ENCODE measurements around the gene PPM1N.
A peak's percentile ranks its signal among the peaks of the same experiment; 100 is the strongest.

PPM1N gene

GRCh38 chr19:45514376-45515051 is 16.3 kb downstream of the PPM1N start:
- CTCF ChIA-PET, result interaction anchor here (1.2 to 2.6 kb wide), 3 partner anchors 29 to 127 kb away, joined by 5 to 10 read pairs (median 8); no protein-coding TSS in a partner anchor
- DNase-seq (ENCODE audit: extremely low spot score), result no peak
- POLR2A ChIA-PET, result no interaction called here
- TF ChIP-seq, protein P1, sequence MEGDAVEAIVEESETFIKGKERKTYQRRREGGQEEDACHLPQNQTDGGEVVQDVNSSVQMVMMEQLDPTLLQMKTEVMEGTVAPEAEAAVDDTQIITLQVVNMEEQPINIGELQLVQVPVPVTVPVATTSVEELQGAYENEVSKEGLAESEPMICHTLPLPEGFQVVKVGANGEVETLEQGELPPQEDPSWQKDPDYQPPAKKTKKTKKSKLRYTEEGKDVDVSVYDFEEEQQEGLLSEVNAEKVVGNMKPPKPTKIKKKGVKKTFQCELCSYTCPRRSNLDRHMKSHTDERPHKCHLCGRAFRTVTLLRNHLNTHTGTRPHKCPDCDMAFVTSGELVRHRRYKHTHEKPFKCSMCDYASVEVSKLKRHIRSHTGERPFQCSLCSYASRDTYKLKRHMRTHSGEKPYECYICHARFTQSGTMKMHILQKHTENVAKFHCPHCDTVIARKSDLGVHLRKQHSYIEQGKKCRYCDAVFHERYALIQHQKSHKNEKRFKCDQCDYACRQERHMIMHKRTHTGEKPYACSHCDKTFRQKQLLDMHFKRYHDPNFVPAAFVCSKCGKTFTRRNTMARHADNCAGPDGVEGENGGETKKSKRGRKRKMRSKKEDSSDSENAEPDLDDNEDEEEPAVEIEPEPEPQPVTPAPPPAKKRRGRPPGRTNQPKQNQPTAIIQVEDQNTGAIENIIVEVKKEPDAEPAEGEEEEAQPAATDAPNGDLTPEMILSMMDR (IDR thresholded peaks at IDR 0.05; ENCODE audit: control extremely low read depth, extremely low read depth, low read depth, missing control alignments), result no peak

DNA sequence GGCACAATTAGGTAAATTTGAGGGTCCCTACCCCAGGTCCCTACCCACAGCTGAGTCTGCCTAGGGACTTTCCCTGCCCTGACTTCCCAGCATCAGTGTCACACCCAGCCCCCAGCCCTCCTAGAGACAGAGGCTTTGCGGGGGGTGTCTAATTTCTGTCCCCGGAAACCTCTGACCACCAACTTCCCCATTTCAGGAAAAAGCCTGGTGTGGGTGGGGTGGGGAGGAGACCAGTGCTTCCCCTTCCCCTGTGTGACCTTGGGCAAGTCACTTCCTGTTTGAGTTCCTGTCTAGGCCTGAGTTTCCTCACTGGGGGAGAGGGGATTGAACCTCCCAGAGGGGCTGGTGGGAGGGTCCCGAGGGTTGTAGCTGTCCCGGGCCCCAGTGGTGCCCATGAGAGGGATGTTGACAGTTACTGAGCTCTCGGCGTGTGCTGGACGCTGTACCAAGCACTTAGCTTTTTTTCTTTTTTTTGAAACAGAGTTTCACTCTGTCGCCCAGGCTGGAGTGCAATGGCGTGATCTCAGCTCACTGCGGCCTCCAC is 16.9 kb downstream of the PPM1N start:
- ChIA-PET POLR2A (interaction anchor here (0.8 to 1.2 kb wide), 2 partner anchors 30 to 127 kb away, joined by 3 read pairs; no protein-coding TSS in a partner anchor), CTCF (interaction anchor here (1.0 to 2.6 kb wide), 9 partner anchors 9 to 128 kb away, joined by 3 to 10 read pairs (median 5); no protein-coding TSS in a partner anchor)
- DNase-seq (ENCODE audit: extremely low spot score), result peak; percentile 55

GRCh38 chr19:45515807-45516401 is 17.7 kb downstream of the PPM1N start:
- DNase-seq (ENCODE audit: extremely low spot score), result no peak
- ChIA-PET POLR2A (interaction anchor here (0.8 to 1.2 kb wide), 2 partner anchors 31 to 126 kb away, joined by 3 read pairs; no protein-coding TSS in a partner anchor), CTCF (interaction anchor here (0.9 to 2.6 kb wide), 10 partner anchors 9 to 178 kb away, joined by 3 to 10 read pairs (median 5); no protein-coding TSS in a partner anchor)
- TF ChIP-seq, protein P1 (IDR thresholded peaks at IDR 0.05; ENCODE audit: control extremely low read depth, extremely low read depth, low read depth, missing control alignments), result no peak

More for the DNA sequence above, 16.9 kb downstream of the PPM1N start:
- TF ChIP-seq, protein P1 (IDR thresholded peaks at IDR 0.05; ENCODE audit: control extremely low read depth, extremely low read depth, low read depth, missing control alignments), result no peak

DNA sequence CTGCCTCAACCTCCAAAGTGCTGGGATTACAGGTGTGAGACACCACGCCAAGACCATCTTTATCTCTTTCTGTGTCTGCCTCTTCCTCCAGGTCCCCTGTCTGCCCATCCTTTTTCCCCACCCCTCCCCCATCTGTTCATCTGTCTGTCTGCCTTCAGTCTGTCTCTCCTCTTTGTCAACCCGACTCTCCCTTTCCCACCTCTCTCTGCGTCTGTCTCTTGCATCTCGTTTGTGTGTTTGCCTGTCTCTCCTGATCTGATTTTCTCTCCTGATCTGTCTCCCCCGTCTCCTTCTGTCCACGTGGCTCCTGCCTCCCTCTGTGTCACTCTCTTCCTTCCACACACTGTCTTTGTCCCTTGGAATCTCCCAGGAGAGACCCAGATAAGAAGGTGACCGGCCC is 19.0 kb downstream of the PPM1N start:
- POLR2A ChIA-PET, result interaction anchor here (0.6 kb wide), 1 partner anchor 10 kb away, joined by 6 read pairs; no protein-coding TSS in a partner anchor
- DNase-seq (ENCODE audit: extremely low spot score), result no peak
- CTCF ChIA-PET, result no interaction called here
- TF ChIP-seq, protein P1 (IDR thresholded peaks at IDR 0.05; ENCODE audit: control extremely low read depth, extremely low read depth, low read depth, missing control alignments), result no peak

GRCh38 chr19:45517641-45518468 is 19.6 kb downstream of the PPM1N start:
- DNase-seq (ENCODE audit: extremely low spot score), result no peak
- TF ChIP-seq, protein P1 (IDR thresholded peaks at IDR 0.05; ENCODE audit: control extremely low read depth, extremely low read depth, low read depth, missing control alignments), result no peak
- POLR2A ChIA-PET, result interaction anchor here (1.1 kb wide), 1 partner anchor 32 kb away, joined by 3 read pairs; no protein-coding TSS in a partner anchor

More at GRCh38 chr19:45517641-45518468, 19.6 kb downstream of the PPM1N start:
- CTCF ChIA-PET, result interaction anchor here (1.1 kb wide), 2 partner anchors 8 to 33 kb away, joined by 3 read pairs; no protein-coding TSS in a partner anchor
